ENCODE measurements around the gene AFF2.
"Not testable (repeated sequence)": the region's sequence is repeated elsewhere in the genome, so short reads cannot be mapped to it uniquely, and the experiment has no call there.

AFF2 gene

DNA sequence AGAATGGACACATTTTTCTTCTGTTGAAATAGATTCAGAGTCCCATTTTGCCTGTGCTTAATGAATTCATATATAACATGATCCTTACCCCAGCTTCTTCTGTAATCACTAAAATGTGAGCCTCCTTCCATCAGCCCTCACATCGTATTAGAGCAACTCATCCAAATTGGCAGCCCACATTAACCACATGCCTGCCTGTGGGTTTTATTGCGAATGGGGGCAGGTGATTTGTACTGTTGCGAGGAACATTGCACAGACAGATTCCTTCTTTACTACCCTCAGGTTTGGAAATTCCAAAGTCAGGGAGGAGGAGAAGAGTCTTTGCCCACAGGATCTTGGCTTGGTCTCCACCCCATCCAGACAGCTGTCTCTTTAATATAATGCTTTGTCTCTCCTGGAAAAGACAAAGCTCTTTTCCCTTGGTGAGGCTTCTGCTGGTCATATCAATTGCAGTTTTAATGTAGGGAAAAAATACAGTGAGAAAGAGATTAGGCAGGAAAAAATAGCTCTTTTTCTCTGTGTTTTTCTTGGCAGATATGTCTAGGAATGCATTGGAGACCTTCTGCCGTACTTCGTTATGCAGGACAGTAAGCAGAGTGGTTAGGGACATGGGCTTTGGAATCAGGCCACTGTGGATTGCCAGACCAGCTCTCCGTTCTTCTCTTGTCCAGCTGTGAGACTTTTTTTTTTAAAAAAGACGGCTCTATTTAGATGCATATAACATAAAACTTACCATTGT lies 371.2 kb downstream of the AFF2 start:
- no peak for DNase-seq

- DNase-seq = no peak
Measured at GRCh38 chrX:148872161-148872535, 371.7 kb downstream of the AFF2 start.

GRCh38 chrX:148872881-148873280 lies 372.5 kb downstream of the AFF2 start:
- DNase-seq = no peak

GRCh38 chrX:148874636-148875246 lies 374.3 kb downstream of the AFF2 start:
- DNase-seq = no peak

GRCh38 chrX:148878371-148878770 lies 378.0 kb downstream of the AFF2 start:
- DNase-seq = no peak

DNA sequence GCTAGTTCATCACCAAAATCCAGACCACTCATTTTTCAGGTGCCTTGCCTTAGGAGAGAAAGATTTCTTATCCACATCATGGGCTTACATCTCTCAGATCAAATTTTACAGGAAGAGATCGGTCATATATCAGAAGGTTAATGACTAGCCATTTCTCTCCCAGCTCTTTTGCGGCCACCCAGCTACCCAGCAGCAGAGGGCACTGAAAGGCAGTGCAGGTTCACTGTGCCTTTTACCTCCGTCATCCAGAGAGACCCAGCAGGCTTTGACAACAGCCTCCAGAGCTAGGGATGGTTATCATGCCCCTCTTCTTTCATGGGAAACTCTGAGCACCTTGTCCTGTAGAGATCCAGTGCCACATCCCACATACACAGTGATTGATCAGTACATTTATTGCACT lies 384.8 kb downstream of the AFF2 start:
- DNase-seq = no peak

DNA sequence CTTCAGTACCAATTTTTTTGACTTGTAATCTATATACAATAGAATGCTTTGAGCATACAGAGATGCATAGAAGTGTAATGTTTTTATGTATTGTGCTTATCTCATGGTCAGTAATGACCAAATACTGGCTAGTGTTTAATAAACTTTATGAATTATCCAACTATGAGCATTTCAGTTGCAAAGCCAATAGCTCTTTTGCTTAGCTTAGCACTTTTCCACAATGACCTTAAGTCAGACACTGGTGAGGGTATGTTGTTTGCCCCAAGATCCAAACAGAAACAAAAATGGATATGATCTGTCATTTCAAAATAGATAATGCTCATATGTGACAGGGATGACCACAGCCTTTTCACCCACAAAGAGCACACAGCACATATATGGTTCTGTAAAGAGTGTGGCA lies 393.0 kb downstream of the AFF2 start:
- DNase-seq = no peak

GRCh38 chrX:148902581-148902980 lies 402.2 kb downstream of the AFF2 start:
- DNase-seq = no peak

- no peak for DNase-seq
Measured at GRCh38 chrX:148903176-148903575, 402.8 kb downstream of the AFF2 start.

GRCh38 chrX:148904421-148905111 lies 404.1 kb downstream of the AFF2 start:
- DNase-seq = no peak

DNA sequence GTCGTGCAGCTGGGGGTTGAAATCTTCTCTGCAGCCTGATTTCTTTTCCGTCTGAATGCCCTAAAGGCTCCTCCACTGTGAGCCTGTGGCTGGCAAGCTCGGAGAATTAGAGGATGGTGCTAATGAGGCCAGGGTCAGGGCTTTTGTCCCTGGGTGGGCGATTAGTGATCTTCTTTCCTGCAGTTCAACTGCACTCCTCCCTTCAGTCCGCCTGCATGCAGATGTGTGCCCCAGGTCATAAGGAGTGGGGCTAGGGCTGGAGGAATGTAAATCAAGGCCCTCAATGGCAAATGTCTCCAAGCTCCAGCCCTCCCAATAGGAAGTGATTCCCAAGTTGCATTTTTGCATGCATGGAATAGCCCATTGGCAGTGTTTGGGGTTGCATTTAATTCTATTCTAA lies 405.0 kb downstream of the AFF2 start:
- DNase-seq = no peak

DNA sequence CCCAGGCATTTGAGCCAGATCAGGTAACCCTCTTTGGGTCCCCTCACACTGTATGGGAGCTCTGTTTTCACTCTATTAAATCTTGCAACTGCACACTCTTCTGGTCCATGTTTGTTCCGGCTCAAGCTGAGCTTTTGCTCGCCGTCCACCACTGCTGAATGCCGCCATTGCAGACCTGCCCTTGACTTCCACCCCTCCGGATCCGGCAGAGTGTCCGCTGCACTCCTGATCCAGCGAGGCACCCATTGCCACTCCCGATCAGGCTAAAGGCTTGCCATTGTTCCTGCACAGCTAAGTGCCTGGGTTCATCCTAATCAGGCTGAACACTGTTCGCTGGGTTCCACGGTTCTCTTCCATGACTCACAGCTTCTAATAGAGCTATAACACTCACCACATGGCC lies 406.2 kb downstream of the AFF2 start:
- DNase-seq = not testable (repeated sequence)

- DNase-seq = no peak
Measured at GRCh38 chrX:148909758-148910157, 409.3 kb downstream of the AFF2 start.

DNA sequence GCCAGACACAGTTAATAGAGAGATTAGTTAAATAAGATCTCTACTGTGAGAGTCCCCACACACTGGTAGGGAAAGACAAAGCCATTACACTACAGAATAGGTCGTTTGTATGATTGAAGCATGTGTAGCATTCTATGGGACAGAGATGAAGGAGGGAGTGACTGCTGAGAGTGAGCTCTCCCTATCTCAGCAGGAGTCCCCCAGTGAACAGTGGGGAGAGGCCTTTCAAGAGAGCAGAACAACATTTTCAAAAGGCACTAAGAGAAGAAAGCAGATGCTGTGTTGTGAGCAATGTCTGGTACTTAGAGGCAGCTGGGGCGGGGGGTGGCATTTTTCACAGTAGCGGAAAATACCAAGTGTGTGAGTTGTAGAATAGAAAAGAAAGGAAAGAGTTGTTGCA lies 413.6 kb downstream of the AFF2 start:
- peak in 1 of 3 experiments; percentile 72 for DNase-seq

DNA sequence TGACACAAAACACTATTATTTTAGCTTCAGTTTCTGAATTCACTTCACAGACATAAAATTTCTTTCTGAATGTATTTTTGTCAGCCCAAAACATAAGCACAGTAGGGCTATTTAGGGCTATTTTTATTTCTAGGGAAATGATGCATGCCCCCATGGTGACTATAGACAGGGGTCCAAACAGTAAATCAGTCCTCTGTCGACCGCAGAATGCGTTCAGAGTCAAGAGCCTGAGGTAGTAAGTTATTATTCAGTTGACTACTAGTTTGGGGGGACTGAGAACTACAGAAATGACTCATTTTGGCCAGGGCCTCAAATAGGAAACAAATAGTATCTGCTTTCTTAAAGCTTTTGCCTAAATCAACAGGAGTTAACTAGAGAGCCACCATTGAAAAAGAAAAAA lies 414.4 kb downstream of the AFF2 start:
- no peak for DNase-seq

- DNase-seq = no peak
Measured at GRCh38 chrX:148915474-148915873, 415.1 kb downstream of the AFF2 start.

DNA sequence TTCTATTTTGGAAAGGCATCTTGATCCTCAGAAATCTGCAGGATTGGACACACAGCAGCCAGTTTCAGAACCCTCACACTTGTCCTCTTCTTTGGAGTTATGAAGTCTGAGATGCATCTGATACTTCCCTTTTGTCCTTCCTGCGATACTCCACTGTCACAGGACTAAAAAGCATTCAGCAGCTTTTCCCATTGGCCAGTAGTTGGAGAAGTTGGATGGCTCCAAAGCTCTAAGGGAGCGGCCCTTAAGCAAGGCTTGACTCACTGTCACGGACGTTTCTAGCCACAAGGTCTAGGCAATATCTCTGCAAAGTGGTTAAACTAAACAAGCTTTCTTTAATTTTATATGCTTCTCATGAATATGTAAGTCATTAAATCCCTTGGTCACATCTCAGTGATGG lies 417.0 kb downstream of the AFF2 start:
- no peak for DNase-seq

GRCh38 chrX:148923631-148924030 lies 423.2 kb downstream of the AFF2 start:
- no peak for DNase-seq

DNA sequence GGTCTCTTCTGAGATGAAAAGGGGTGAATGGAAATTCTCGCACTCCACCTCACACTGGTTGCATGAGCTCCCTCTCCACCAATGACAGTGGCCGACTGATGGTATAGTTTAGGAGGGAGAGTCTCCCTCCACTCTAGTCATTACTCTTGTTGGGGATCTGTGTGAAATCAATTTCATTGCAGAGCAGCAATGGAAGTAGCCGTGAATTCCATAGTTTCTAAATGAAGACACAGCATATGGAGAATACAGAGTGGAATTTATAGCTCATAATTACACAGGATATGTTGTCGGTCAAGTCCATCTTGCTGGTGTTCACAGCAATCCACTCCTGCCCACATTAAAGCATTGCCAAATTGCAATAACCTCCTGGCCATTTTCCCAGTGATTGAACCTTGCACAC lies 426.0 kb downstream of the AFF2 start:
- DNase-seq = no peak

DNA sequence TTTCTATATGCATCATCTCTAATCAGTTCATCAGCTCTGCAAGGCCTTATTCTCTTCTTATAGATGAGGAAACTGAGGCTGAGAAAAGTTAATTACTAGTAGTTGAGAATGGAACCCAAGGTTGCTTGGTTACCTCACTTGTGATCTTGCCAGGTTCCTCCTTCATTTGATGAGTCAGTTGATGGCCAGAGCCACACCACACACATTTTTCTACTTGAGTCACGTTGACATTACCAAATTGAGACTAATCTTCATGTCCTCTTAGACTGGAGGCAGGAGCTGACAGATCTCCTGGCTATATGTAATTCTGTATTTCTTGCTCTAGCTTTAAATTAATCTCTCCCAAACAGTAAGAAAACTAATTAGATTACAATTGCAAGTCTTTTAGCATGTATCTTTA lies 428.4 kb downstream of the AFF2 start:
- no peak for DNase-seq

GRCh38 chrX:148929686-148930085 lies 429.3 kb downstream of the AFF2 start:
- DNase-seq = no peak

GRCh38 chrX:148930206-148930729 lies 429.9 kb downstream of the AFF2 start:
- DNase-seq = no peak

- no peak for DNase-seq
Measured at GRCh38 chrX:148933881-148934280, 433.5 kb downstream of the AFF2 start.

GRCh38 chrX:148938348-148938747 lies 437.9 kb downstream of the AFF2 start:
- DNase-seq = peak in 1 of 3 experiments; percentile 20
